HL-60/S4 (cell line): ENCODE data around the gene SMTNL1.

Experiments used
- in situ Hi-C: fragments of 300-500 bp; cut with MboI; formaldehyde crosslinking; loops from 2 replicates; pipeline ENCODE4 v1.14.3; 2022; ENCODE audit warnings: low sequenced_read_pairs

Gene SMTNL1

GRCh38 chr11:57584341-57584740 is 46.9 kb downstream of the SMTNL1 start:
- in situ Hi-C loops: loop anchor here (25.0 kb wide), 1 partner anchor 928 kb away; the partner anchor contains the start of gene OR5B21

- in situ Hi-C loops: loop anchor here (25.0 kb wide), 1 partner anchor 927 kb away; the partner anchor contains the start of gene OR5B21
Observed at GRCh38 chr11:57585301-57585700, 47.9 kb downstream of the SMTNL1 start.

GRCh38 chr11:57586711-57587245 is 49.4 kb downstream of the SMTNL1 start:
- in situ Hi-C loops: loop anchor here (25.0 kb wide), 1 partner anchor 926 kb away; the partner anchor contains the start of gene OR5B21

- in situ Hi-C loops: loop anchor here (25.0 kb wide), 1 partner anchor 924 kb away; the partner anchor contains the start of gene OR5B21
Observed at GRCh38 chr11:57588046-57588710, 50.8 kb downstream of the SMTNL1 start.

- in situ Hi-C loops: loop anchor here (25.0 kb wide), 1 partner anchor 916 kb away; the partner anchor contains the start of gene OR5B21
Observed at GRCh38 chr11:57596266-57596885, 59.0 kb downstream of the SMTNL1 start.

GRCh38 chr11:57597461-57597915 is 60.1 kb downstream of the SMTNL1 start, which contains the start of gene SERPING1:
Gene SERPING1, plus strand, starts transcription at chr11:57597685. Its CDS starts 586 bp downstream, at chr11:57598271.
- in situ Hi-C loops: loop anchor here (25.0 kb wide), 1 partner anchor 915 kb away; the partner anchor contains the start of gene OR5B21

- in situ Hi-C loops: loop anchor here (25.0 kb wide), 1 partner anchor 914 kb away; the partner anchor contains the start of gene OR5B21
Observed at GRCh38 chr11:57597916-57598830, 60.8 kb downstream of the SMTNL1 start.

GRCh38 chr11:57598831-57599155 is 61.4 kb downstream of the SMTNL1 start:
- in situ Hi-C loops: loop anchor here (25.0 kb wide), 1 partner anchor 914 kb away; the partner anchor contains the start of gene OR5B21

- in situ Hi-C loops: loop anchor here (25.0 kb wide), 1 partner anchor 913 kb away; the partner anchor contains the start of gene OR5B21
Observed at GRCh38 chr11:57599381-57599780, 62.0 kb downstream of the SMTNL1 start.
